HG03066 (cell line): ENCODE results near the gene MYPN.
"Not testable (repeated sequence)": the region's sequence is repeated elsewhere in the genome, so short reads cannot be mapped to it uniquely, and the experiment has no call there.

Experiments used
- ATAC-seq: cut with Tn5 transposase; IDR thresholded peaks from one replicate; pipeline ENCODE4 v1.9.1; 2021; ENCODE audit warnings: low read depth; ENCODE audit not compliant: unreplicated experiment

Gene MYPN, protein sequence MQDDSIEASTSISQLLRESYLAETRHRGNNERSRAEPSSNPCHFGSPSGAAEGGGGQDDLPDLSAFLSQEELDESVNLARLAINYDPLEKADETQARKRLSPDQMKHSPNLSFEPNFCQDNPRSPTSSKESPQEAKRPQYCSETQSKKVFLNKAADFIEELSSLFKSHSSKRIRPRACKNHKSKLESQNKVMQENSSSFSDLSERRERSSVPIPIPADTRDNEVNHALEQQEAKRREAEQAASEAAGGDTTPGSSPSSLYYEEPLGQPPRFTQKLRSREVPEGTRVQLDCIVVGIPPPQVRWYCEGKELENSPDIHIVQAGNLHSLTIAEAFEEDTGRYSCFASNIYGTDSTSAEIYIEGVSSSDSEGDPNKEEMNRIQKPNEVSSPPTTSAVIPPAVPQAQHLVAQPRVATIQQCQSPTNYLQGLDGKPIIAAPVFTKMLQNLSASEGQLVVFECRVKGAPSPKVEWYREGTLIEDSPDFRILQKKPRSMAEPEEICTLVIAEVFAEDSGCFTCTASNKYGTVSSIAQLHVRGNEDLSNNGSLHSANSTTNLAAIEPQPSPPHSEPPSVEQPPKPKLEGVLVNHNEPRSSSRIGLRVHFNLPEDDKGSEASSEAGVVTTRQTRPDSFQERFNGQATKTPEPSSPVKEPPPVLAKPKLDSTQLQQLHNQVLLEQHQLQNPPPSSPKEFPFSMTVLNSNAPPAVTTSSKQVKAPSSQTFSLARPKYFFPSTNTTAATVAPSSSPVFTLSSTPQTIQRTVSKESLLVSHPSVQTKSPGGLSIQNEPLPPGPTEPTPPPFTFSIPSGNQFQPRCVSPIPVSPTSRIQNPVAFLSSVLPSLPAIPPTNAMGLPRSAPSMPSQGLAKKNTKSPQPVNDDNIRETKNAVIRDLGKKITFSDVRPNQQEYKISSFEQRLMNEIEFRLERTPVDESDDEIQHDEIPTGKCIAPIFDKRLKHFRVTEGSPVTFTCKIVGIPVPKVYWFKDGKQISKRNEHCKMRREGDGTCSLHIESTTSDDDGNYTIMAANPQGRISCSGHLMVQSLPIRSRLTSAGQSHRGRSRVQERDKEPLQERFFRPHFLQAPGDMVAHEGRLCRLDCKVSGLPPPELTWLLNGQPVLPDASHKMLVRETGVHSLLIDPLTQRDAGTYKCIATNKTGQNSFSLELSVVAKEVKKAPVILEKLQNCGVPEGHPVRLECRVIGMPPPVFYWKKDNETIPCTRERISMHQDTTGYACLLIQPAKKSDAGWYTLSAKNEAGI (N-terminal part only)

DNA sequence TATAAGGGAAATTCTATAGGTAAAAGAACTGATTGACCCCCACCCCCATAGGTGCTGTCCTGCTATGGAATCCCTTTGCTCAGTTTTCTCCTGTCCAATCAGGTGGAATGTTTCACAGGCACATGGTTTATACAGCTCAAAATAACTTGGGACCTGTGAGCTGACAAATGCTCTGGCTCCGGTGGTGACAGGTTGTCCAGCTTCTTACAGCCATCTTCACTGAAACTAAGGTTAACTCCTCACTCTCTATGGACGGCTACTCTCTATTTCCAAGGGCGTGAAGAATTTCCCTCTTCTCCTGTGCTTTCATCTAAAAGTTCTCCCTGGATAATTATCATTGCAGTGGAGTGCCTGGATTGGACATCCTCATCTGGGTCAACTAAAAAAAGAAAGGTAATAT, at the start of gene MYPN:
MYPN (plus strand) TSS at position 158 of the 400 bp plus-strand sequence. CDS start 11,951 bp downstream, outside the sequence.
- ATAC-seq = no peak

DNA sequence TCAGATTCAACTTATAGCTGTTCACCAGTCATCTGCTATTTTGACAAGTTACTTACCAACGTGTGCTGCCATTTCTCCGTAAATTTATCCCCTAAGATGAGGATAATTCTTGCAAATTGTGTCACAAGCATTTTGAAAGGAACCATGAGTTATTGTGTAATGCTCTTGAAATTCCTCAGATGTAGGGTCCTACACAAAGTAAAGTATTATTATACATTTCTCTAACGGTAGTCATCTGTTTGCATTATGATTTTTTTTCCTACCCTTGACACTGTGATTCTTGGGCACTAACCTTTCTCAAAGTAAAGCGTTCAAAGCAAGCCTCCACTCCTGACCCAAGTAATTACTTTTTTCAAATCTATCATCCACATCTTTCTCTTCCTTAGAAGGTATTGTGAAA, 42.3 kb upstream of the MYPN start:
- no peak for ATAC-seq

DNA sequence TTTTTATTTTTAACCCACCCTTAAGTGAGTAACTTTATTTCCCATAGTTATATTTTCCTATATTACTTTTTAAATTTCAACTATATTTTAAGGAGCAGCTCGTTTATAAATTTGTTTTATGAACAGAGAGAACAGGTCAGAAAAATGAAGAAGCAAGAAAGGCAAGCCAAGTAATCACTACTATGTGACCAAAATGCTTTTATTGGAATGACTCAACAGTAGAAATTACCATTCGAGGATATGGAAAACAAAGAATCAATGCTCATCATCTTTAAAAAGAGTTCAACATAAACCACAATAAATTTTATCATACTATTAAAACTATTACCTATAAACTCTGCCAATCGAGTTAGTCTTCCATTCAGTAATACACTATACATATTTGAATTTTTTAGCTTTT, 41.8 kb upstream of the MYPN start:
- ATAC-seq = no peak

DNA sequence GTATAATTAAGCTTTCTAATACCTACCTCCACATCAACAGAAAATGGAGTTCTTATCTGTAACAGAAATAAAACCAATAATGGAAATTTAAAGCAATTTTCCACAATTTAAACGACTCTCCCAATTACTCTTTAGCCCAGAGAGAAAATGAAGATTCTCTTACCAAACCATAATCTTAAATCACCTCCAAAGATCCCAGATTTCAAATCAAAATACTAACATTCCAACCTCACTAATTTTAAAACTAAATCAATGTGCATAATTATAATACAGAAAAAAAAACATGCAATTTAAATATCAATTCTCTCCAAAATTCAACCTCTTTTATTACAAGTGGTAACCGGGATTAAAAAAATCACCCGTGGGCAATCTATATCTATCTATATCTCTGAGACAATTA, 35.7 kb upstream of the MYPN start:
- no peak for ATAC-seq

DNA sequence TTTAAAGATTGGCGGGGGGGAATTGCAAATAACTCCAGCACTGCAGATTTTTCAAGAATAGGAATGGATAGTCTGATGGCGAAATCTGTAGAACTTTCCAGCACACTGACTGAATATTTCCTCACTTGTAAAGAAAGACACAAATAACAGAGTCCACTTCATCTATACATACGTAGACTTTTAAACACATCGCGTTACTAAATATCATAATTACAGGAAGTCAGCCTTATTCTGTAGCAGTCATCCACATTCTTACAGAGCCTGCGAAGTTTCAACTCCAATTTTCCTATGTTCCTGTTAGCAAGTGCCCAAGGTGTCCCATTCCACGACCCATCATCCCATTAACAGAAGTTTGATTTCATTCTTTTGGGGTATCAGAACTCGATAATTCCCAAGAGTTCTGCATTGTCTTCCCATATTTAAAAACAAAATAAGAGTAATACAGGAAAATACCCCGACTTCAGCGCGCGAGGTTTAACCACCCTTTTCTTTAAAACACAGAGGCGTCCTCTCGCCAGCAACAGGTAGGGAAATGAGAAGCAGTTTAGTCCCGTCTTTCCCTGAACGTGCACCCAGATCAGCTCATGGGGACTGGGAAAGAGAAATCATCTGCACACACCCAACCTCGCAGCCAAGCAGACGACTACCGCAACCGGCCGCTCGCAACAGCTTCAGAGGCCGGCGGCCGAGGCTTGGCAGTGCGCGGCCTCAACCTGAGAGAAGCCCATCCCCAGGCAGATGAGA, 35.1 kb upstream of the MYPN start:
- no peak for ATAC-seq

DNA sequence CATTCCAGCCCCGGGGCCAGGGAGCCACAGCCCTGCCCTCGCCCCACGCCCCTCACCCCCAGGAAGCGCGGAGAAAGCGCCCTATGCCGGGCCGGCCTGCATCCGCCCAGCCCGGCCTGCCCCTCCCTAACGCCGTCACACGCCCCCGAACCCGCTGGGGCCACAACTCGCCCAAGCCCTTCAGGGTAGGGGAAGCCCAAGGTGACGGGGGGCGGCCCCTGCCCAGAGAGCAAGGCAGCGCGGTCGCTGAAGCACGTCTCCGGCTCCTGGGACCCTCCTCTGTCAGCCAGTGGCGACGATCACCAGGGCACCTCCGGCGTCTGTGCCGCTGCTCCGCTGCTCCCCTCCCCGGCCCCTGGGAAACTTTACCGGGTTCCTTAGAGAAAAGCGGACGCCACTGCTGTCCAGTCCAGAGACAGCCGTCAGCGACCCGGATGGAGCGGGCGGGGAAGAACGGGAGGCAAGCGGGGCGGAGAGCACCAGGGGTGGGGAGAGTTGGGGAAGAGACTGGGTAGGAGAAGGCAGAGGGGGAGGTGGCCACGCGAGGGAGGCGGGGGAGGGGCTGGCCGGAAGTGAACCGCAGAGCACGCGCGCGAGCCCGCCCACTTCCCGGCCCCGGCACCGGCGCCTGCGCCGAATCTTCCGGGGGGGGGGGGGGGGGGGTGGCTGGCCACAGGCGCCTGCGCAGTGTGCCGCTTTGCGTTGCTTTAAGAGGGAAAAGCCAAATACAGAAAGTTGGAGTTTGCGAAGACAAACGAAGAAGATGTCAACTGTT, 34.3 kb upstream of the MYPN start, which contains the start of gene HERC4:
HERC4 (minus strand) TSS at position 509 of the 775 bp plus-strand sequence. CDS start 2,175 bp downstream, outside the sequence.
- peak; percentile 89 for ATAC-seq

DNA sequence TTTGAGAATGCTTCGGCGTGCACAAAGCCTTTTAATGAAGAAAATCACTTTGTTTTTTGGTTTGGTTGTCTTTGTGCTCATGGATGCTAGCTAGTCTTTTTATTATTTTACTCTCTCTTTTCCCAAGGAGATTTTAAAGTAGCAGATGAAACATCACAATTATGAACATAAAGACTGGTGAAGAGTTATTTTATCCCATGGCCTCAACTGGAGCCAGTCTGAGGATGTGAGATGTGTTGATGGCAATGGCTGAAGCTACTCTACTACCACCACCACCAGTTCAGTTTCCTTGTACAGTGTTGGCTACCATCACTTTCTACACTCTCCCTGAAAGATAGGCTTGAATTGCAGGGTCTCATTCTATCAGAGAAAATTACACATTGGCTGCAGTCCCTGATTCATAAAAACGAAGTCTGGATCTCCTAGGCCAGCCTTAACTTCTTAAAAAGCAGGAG, 33.7 kb upstream of the MYPN start:
- no peak for ATAC-seq

DNA sequence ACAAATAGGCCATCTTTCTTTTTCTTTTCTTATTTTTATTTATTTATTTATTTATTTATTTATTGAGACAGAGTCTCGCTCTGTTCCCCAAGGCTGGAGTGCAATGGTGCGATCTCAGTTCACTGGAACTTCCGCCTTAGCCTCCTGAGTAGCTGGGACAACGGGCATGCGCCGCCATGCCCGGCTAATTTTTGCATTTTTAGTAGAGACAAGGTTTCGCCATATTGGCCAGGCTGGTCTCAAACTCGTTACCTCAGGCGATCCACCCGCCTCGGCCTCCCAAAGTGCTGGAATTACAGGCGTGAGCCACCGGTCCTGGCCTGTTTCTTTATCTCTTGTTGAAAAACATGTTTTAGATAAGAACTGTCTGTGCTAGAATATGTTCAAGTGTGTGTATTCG, 33.2 kb upstream of the MYPN start:
- not testable (repeated sequence) for ATAC-seq

DNA sequence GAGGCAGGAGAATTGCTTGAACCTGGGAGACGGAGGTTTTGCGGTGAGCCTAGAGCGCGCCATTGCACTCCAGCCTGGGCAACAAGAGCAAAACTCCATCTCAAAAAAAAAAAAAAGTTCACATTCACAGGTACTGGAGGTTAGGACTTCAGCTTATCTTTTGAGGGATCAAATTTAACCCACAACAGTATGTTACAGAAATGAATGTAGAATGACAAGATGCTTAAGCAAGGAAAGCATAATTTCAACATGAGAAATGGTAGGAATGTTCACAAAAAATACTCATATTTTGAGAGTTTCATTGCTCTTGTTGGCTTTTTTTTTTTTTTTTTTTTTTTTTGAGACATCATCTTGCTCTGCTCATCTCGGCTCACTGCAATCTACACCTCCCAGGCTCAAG, 32.3 kb upstream of the MYPN start:
- no peak for ATAC-seq

DNA sequence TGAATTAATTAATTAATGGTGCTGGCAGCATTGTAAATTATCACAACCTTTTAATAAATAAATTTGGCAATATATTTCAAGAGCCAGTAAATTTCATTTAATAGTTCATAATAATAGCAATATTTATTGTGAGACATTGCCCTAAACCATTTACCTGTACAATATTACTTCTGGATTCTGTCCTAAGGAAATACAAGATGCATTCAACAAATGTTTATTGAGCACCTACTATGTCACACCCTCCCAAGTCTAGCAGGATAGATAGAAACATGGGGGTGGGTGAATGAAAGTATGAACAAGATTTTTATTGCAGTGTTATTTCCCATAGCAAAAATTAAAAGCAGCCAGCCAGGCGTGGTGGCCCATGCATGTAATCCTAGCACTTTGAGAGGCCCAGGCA, 29.9 kb upstream of the MYPN start:
- ATAC-seq = no peak

DNA sequence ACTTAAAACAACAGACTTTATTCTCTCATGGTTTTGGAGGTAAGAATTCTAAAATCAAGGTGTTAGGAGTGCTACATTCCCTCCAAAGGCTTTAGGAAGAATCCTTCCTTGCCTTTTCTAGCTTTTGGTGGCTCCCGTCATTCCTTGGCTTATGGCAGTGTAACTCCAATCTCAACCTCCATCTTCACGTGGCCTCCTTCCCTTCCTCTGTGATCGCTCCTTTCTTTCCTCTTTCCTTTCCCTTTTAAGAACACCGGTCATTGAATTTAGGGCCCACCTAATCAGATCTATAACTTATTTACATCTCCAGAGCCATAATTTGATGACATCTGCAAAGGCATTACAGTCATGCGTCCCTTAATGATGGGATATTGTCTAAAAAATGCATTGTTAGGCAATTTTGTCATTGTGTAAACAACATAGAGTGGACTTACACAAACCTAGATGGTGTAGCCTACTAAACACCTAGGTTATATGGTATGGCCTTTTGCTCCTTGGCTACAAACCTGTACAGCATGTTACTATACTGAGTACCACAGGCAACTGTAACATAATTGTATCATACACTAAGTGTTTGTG, 28.3 kb upstream of the MYPN start:
- no peak for ATAC-seq

DNA sequence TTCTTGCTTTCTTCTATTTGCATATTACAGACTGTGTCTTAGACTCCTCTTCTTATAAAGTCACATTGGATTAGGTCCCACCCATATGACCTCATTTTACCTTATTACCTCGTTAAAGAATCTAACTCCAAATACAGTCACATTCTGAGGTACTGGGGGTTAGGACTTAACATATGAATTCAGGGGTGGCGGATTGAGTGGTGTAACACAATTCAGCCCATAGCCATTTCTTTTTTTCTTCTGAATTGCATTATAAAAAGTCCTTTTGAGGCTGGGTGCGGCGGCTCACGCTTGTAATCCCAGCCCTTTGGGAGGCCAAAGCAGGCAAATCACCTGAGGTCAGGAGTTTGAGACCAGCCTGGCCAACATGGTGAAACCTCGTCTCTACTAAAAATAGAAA, 27.4 kb upstream of the MYPN start:
- no peak for ATAC-seq

DNA sequence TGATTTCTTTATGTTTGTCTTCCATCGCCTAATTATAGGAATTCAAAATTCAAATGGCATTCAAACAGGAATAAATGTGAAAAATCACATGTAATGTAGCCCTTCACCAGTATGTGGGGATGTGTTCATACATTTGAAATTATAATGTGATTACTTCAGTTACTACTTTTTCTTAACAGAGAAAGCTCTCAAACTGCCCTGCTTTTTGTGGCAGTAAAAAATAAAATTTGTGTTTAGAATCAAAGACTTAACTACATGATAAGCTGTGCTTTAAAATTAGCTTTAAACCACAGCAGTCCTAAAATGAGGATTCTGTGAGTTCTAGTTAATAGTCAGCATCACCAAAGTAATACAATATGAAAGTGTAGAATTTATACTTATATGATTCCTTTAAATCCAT, 26.4 kb upstream of the MYPN start:
- no peak for ATAC-seq

DNA sequence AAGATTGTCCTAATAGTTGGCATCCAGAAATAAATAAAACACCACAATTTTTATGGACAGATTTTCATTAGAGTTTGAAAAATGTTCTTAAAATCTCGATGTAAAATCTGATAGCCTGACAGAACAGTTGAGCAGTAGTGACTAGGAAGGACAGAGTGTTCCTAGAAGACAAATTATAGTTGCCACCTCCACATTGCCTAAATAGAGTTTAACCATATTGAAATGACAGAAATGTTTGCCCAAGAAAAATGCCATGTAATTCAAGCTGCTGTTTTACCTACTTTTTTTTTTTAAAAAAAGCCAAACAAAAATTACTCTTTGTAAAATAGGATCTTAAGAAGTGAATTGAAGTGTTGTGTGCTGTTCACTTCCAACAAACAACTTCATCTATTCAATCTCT, 25.3 kb upstream of the MYPN start:
- no peak for ATAC-seq

DNA sequence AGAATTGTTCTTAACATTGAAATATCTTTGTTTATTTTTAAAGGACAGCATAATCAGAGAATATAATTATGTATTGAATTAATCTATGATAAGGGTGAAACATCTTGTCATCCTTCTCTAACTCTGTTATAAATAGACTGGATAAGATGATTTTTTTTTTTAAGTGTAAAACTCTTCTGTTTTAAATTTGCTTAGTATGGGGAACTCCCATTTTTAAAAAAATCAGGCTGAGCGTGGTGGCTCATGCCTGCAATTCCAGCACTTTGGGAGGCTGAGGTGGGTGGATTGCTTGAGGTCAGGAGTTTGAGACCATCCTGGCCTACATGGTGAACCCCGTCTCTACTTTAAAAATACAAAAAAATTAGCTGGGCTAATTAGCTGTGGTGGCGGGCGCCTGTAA, 24.8 kb upstream of the MYPN start:
- ATAC-seq = no peak

DNA sequence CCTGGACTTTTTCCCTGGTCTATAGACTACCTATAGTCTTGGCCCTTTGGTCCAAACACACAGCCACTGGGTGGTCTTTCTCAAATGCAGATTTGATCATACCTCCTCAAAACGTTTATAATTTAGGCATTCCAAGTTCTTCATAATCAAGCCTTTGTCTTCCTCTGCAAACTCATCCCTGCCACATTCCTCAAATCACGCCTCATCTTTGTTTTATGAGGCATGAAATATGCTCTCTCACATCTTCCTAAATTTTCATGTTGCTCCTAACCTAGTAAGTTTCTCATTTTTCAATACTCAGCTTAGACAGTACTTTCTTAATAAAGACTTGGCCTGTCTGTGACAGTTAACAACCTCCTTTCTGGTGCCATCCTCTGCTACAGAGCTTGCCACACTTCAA, 23.3 kb upstream of the MYPN start:
- no peak for ATAC-seq

DNA sequence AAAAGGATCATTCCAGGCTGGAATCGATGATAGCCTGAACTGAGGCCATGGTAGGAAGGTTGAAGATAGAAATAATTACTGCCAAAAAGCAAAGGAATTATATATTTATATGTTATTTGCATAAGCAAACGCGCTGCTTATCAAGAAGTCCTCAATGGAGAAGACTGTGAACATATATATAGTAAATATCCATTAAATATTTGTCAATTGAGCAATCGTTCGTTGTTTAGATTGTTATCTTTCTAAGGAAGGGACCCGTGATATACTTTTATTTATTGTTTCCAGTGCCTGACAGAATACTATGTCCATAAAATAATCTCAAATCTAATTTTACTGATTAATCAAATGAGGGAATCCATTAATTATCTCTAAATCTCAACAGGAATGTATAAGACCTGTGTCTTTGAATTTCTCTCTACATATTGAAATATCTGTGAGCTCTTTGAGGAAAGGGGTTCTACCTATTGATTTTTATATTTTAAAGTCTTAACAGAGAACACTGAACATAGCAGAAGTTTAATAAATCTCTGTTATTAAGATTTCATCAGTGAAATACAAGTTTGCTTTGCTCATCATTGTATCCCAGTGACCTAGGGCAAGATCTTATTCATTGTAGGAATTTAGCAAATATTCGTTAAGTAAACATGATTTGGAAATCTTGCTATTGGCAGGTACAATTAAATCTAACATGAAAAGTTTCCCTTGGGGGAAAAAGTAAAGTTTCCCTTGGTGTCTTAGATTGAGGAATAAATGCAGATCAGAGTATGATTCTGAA, 22.2 kb upstream of the MYPN start:
- no peak for ATAC-seq

DNA sequence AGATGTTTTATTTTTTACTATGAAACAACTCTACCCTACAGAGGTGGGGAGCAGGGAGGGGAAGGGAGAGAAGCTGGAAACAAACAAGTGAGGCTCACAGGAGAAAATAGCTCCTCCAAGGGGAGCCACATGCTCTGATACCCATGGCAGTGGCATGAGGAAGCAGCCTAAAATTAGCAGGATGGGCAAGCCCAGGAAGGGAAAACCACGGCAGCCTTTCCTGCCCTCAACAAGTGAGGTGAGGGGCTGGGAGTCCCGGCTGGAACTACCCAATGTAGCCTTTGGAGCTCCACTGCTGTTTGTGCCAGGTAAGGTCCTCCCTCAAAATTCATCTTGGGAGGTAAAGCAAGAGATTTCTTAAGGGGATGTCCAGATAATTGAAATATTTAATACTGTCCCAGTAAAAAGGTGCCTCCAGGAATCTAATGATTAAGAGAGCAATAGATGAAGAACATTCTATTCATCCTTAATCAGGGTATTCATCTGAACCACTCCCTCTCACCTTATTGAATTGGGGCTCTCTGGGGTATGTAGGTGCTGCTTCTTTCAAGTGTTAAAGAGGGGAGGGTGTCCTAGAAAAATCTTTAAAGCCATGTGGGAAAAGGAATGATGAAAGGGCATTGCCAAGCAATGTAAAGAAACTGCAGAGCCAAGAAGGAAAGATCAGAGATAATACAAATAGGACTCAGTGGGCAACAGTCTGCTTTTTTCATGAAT, 21.4 kb upstream of the MYPN start:
- ATAC-seq = no peak
